ENCODE measurements around the gene TCP1.

DNA sequence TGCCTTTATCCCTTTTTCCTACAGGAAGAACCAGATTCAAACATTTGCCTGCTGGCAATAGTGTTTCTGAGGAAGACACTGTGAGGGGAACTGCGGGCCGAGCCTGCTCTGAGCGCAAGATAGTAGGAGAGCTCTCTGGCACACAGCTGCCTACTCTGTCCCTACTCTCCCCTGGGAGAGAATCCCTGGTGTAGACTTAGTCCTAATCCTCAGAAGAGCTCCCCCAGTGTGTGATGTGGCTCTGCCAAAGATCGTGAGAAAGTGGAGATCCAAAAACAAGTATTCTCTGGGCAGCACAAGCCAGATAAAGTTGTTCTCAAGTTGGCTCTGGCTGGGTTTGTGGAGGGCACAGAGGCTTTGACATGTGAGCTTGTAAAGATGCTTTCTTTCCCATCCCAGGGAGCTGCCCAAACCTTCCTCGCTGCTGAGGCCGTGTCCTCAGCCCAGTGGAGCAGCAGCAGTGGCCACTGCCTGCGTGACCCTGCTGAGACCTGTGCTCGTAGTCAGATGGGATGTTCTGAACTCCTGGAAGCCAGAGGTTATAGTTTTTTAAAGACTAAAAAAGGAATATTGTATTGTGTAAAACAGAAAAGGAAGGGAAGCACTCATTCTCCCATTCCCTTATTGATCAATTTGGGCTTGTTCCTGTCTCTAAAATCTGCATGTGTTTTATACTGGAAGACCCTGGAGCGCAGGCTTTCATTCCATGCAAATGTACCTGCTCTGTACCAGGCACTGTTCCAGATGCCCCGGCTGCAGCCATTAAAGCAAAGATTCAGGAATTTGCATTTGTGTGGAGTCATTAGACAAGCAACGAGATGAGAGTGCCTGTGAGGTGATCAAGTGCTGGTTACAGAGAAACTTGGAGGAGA lies 41.3 kb upstream of the TCP1 start:
- TF ChIP-seq, protein P1, sequence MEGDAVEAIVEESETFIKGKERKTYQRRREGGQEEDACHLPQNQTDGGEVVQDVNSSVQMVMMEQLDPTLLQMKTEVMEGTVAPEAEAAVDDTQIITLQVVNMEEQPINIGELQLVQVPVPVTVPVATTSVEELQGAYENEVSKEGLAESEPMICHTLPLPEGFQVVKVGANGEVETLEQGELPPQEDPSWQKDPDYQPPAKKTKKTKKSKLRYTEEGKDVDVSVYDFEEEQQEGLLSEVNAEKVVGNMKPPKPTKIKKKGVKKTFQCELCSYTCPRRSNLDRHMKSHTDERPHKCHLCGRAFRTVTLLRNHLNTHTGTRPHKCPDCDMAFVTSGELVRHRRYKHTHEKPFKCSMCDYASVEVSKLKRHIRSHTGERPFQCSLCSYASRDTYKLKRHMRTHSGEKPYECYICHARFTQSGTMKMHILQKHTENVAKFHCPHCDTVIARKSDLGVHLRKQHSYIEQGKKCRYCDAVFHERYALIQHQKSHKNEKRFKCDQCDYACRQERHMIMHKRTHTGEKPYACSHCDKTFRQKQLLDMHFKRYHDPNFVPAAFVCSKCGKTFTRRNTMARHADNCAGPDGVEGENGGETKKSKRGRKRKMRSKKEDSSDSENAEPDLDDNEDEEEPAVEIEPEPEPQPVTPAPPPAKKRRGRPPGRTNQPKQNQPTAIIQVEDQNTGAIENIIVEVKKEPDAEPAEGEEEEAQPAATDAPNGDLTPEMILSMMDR (IDR thresholded peaks at IDR 0.05) = no peak
- TF ChIP-seq POLR2A (IDR thresholded peaks at IDR 0.05) = no peak
- no peak for TF ChIP-seq EP300 (IDR thresholded peaks at IDR 0.05)
